Hepatocyte (in vitro differentiated cells): Measurements from ENCODE around the gene ERAP2.

Experiments
- CTCF ChIP-seq: fragments of 200-600 bp; sonication (generic); IDR thresholded peaks from 2 replicates; pipeline ENCODE4 v1.5.1; 2016; ENCODE audit warnings: antibody characterized with exemption, mild to moderate bottlenecking; ENCODE audit not compliant: poor library complexity
- EZH2 ChIP-seq: fragments of 200-600 bp; sonication (generic); IDR thresholded peaks from 2 replicates; pipeline ENCODE4 v1.6.1; 2016; ENCODE audit warnings: antibody characterized with exemption, mild to moderate bottlenecking, borderline replicate concordance

GRCh38 chr5:96942078-96942477 lies 65.8 kb downstream of the ERAP2 start:
- no peak for TF ChIP-seq CTCF
- TF ChIP-seq EZH2: no peak
